GM10266 (cell line): Measurements from ENCODE around the gene FASLG.
A peak's percentile ranks its signal among the peaks of the same experiment; 100 is the strongest.
"Not testable (repeated sequence)": the region's sequence is repeated elsewhere in the genome, so short reads cannot be mapped to it uniquely, and the experiment has no call there.

Source experiments
- DNase-seq: peaks from one replicate; pipeline ENCODE4 v3.0.0; 2012; ENCODE audit errors: extremely low spot score
- TF ChIP-seq, protein P1 (sequence below): IDR thresholded peaks from 2 replicates; pipeline ENCODE4 v1.5.1; 2012; ENCODE audit warnings: mild to moderate bottlenecking, low read depth; ENCODE audit not compliant: control insufficient read depth, insufficient read depth; ENCODE audit errors: missing control alignments

The FASLG gene, protein sequence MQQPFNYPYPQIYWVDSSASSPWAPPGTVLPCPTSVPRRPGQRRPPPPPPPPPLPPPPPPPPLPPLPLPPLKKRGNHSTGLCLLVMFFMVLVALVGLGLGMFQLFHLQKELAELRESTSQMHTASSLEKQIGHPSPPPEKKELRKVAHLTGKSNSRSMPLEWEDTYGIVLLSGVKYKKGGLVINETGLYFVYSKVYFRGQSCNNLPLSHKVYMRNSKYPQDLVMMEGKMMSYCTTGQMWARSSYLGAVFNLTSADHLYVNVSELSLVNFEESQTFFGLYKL

DNA sequence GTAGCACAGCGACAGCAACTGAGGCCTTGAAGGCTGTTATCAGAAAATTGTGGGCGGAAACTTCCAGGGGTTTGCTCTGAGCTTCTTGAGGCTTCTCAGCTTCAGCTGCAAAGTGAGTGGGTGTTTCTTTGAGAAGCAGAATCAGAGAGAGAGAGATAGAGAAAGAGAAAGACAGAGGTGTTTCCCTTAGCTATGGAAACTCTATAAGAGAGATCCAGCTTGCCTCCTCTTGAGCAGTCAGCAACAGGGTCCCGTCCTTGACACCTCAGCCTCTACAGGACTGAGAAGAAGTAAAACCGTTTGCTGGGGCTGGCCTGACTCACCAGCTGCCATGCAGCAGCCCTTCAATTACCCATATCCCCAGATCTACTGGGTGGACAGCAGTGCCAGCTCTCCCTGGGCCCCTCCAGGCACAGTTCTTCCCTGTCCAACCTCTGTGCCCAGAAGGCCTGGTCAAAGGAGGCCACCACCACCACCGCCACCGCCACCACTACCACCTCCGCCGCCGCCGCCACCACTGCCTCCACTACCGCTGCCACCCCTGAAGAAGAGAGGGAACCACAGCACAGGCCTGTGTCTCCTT lies at the start of gene FASLG:
Gene FASLG, plus strand, starts transcription at position 233 of the 583 bp plus-strand sequence. Its CDS starts 99 bp downstream, at position 332.
- peak; percentile 29 for DNase-seq
- TF ChIP-seq, protein P1, sequence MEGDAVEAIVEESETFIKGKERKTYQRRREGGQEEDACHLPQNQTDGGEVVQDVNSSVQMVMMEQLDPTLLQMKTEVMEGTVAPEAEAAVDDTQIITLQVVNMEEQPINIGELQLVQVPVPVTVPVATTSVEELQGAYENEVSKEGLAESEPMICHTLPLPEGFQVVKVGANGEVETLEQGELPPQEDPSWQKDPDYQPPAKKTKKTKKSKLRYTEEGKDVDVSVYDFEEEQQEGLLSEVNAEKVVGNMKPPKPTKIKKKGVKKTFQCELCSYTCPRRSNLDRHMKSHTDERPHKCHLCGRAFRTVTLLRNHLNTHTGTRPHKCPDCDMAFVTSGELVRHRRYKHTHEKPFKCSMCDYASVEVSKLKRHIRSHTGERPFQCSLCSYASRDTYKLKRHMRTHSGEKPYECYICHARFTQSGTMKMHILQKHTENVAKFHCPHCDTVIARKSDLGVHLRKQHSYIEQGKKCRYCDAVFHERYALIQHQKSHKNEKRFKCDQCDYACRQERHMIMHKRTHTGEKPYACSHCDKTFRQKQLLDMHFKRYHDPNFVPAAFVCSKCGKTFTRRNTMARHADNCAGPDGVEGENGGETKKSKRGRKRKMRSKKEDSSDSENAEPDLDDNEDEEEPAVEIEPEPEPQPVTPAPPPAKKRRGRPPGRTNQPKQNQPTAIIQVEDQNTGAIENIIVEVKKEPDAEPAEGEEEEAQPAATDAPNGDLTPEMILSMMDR = no peak

DNA sequence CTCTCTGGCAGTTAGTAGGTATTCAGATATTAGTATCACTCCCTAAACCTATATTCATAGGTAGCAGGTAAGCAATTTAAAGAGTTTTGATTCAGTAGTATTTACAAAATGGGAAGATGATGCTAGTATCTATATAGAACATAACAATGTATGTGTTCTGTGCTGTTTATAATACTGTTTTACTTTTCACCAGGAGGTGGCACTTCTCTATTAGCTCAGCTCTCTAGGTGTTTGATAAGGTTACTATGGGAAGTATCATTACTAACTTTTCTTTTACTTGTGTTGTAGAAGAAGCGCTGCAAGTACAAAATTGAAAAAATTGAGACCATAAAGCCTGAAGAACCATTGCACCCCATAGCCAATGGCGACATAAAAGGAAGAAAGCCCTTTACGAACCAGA lies 49.4 kb upstream of the FASLG start:
- no peak for DNase-seq
- TF ChIP-seq, protein P1 = no peak

DNA sequence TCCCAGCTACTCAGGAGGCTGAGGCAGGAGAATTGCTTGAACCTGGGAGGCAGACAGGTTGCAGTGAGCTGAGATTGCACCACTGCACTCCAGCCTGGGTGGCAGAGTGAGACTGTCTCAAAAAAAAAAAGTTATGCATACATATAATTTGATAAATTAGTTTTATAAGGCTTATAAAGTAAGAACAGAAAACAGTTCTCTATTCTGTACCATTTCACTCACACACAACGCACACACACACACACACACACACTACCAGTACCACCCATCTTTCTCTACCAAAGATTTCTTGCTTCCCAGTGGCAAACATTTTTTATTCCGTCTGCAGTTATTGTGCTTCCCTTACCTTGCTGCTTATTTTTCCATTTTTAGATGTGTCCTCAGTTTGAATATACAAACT lies 46.4 kb upstream of the FASLG start:
- TF ChIP-seq, protein P1 = no peak
- no peak for DNase-seq

DNA sequence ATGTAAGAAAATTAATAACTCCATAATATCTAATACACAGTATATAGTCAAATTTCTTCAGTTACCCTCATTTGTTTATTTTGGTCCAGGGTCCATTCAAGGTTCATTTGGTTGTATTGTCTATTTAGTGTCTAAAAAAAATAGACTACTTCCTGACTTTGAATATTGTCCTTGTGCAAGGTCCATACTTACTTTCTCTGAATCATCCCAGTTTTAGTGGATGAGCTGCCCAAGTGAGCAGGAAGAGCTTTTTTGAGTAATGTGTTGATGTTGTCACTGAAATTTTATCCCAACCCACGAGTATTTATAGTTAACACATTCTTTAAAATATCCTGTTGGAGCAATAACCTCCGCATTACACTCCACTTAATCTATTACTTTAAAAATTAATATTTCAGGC lies 45.6 kb upstream of the FASLG start:
- no peak for DNase-seq
- TF ChIP-seq, protein P1 = no peak

DNA sequence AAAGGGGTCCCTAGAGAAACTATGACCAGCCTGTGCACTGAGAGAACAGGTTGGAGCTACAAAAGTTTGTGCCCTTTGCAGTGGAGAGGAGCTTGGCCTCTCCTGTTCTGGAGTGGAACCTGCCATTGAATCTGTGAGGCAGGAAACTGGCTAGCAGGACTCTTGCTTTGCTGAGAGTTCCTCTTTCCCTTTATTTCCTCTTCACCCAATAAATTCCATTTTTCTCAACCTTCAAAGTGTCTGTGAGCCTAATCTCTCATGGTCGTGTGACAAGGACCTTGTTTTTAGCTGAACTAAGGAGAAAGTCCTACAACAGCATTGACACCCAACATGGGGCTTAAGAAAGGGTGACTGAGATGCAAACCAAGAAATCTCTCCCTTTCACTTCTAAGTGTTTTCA lies 42.7 kb upstream of the FASLG start:
- TF ChIP-seq, protein P1 = no peak
- DNase-seq = no peak

DNA sequence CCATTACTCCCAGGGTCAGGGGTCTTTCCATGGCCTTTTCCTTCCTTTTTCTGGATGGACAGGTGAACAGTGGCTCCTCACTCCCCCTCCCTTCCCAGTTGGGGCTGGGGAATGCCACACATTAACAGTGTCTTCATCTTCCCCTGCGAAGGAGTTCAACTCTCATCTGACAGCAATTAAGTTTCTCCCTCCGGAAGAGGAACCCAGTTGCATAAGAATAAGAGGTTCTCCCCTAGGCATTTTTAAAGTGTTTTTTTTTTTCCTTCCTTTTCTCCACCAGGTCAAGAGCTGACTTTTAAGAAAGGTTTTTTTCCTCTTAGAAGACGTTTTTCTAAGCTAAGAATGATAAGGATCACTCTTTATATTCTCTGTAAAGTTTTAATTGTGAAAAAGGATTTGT lies 42.3 kb upstream of the FASLG start:
- no peak for DNase-seq
- TF ChIP-seq, protein P1 = no peak

DNA sequence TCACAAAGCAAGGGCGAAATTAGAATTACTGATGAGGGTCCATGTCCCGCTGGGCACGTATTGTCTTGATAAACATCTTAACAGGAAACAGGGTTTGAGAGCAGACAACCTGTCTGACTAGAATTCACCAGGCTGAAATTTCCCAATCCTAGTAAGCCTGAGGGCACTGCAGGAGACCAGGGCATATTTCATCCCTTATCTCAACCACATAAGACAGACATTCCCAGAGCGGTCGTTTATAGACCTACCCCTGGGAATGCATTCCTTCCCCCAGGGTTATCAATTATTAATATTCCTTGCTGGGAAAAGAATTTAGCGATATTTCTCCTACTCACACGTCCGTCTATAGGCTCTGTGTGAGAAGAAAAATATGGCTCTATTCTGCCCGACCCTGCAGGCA lies 38.3 kb upstream of the FASLG start:
- not testable (repeated sequence) for DNase-seq
